Transverse colon (tissue), 4 donors: ENCODE results near the gene TNNC1. TPM values are rescaled to one million over a fixed set of nuclear protein-coding genes. Genes with fewer than 3 reads are reported as not detected.

Source experiments
- DNase-seq: peaks from one replicate; pipeline ENCODE4 v3.0.0-alpha.2; 2019
- H3K27ac ChIP-seq, 4 donors: fragments of 200-600 bp; sonication (generic); 2 replicates each; pipeline ENCODE4 v1.5.1; 2016 to 2018; ENCODE audit warnings: inconsistent platforms in 4 of 4
- H3K27me3 ChIP-seq: fragments of 200-600 bp; sonication (generic); 2 replicates; pipeline ENCODE4 v1.5.1; 2017; ENCODE audit warnings: inconsistent platforms
- H3K36me3 ChIP-seq, 4 donors: fragments of 200-600 bp; sonication (generic); 2 replicates each; pipeline ENCODE4 v1.5.1; 2017 to 2019; ENCODE audit warnings: inconsistent platforms in 4 of 4
- H3K4me1 ChIP-seq, 4 donors: fragments of 200-600 bp; sonication (generic); 2 replicates each; pipeline ENCODE4 v1.5.1; 2017 to 2020; ENCODE audit warnings: inconsistent platforms in 4 of 4
- H3K4me3 ChIP-seq, 4 donors: fragments of 200-600 bp; sonication (generic); 1 replicate in 1 of 4; 2 replicates in 3 of 4; pipeline versions ENCODE4 v1.5.1 to v1.6.1; 2017 to 2019; ENCODE audit warnings: inconsistent platforms in 4 of 4
- H3K9me3 ChIP-seq, 2 donors: fragments of 200-600 bp; sonication (generic); 2 replicates each; pipeline ENCODE4 v1.5.1; 2017 to 2019; ENCODE audit warnings: inconsistent platforms in 2 of 2
- CTCF ChIP-seq, 5 experiments: fragments of 200-600 bp in 3 of 5; fragments of 450-650 bp in 2 of 5; sonication (generic) in 3 of 5; IDR thresholded peaks; 1 replicate in 2 of 5; 2 replicates in 3 of 5; pipeline ENCODE4 v1.5.1; 2016 to 2017; ENCODE audit warnings: antibody characterized with exemption in 5 of 5, inconsistent platforms in 3 of 5, mild to moderate bottlenecking in 2 of 5, moderate library complexity in 1 of 5
- EP300 ChIP-seq: sonication (generic); formaldehyde crosslinking; IDR thresholded peaks from one replicate; pipeline ENCODE4 v1.6.1; 2017; ENCODE audit warnings: antibody characterized with exemption, low read depth
- POLR2A ChIP-seq: fragments of 450-650 bp; IDR thresholded peaks from one replicate; pipeline ENCODE4 v1.6.1; 2016; ENCODE audit warnings: antibody characterized with exemption, mild to moderate bottlenecking, moderate library complexity
- POLR2AphosphoS5 ChIP-seq, 3 donors: sonication (generic); formaldehyde crosslinking; IDR thresholded peaks; one replicate each; pipeline ENCODE4 v1.6.1; 2016; ENCODE audit warnings: antibody characterized with exemption in 3 of 3
- WGBS, 2 donors: methylation state at CpG; one replicate each; pipeline ENCODE4 v1.1.5; 2018; ENCODE audit warnings: low coverage in 1 of 2; 5-methylcytosine and 5-hydroxymethylcytosine counted together
- in situ Hi-C, 4 donors: fragments of 200-750 bp; cut with MboI; loops; one replicate each; pipeline versions ENCODE4 v1.15.0 to v1.15.1; 2017; ENCODE audit warnings: low sequenced_read_pairs in 3 of 4, low pct_ligation_motif_present in 1 of 4, low pct_unique_long_range_greater_than_20kb in 1 of 4
- intact Hi-C: fragments of 100-400 bp; cut with DNase I; formaldehyde crosslinking; loops from one replicate; pipeline ENCODE4 v1.15.1; 2023; ENCODE audit warnings: low total_unique reads
- total RNA-seq, 4 donors: library from RNA; depleted of rRNA; stranded (reverse); fragments of >200 nt; gene quantifications; one replicate each; pipeline ENCODE4 v1.1.0, GENCODE V29; 2016

TNNC1 gene
- total RNA-seq, 4 donors from 2014 or later: 7.1 to 10.4 TPM; not detected in 2

- no peak for TF ChIP-seq POLR2A
- TF ChIP-seq EP300: no peak
- no peak for TF ChIP-seq POLR2AphosphoS5 (IDR thresholded peaks at IDR 0.05)
- peak in 1 of 5 experiments; percentile 11 for TF ChIP-seq CTCF (IDR thresholded peaks at IDR 0.05)
- H3K4me3 ChIP-seq: no peak overlapping the region
- H3K36me3 ChIP-seq: peaks cover 0 to 53% (median 25%) of the 10 kb centered on the region in 4 donors
- in situ Hi-C loops: no loop called here
- 91 to 100% methylated on average over 8 to 22 of the region's 23 CpGs for WGBS, 2 donors
- H3K27ac ChIP-seq: no peak overlapping the region
- no peaks in the 10 kb centered on the region for H3K27me3 ChIP-seq
- no peak for DNase-seq
- peaks cover 0 to 16% (median 4%) of the 10 kb centered on the region in 4 donors for H3K4me1 ChIP-seq
- no peaks in the 10 kb centered on the region for H3K9me3 ChIP-seq
- intact Hi-C loops: no loop called here
Measured at GRCh38 chr3:52481819-52482521, 28.1 kb upstream of the TNNC1 start.

GRCh38 chr3:52480768-52481715, 27.2 kb upstream of the TNNC1 start:
- no peak overlapping the region for H3K27ac ChIP-seq
- in situ Hi-C loops (no loop called here), intact Hi-C loops (no loop called here)
- DNase-seq: no peak
- H3K4me1 ChIP-seq: peaks cover 0 to 16% (median 4%) of the 10 kb centered on the region in 4 donors
- no peak for TF ChIP-seq CTCF (IDR thresholded peaks at IDR 0.05)
- no peak for TF ChIP-seq POLR2AphosphoS5 (IDR thresholded peaks at IDR 0.05)
- TF ChIP-seq EP300: no peak
- no peak for TF ChIP-seq POLR2A
- WGBS, 2 donors: 88 to 90% methylated on average over 3 to 27 of the region's 27 CpGs
- no peaks in the 10 kb centered on the region for H3K9me3 ChIP-seq
- no peaks in the 10 kb centered on the region for H3K27me3 ChIP-seq
- peaks cover 0 to 57% (median 29%) of the 10 kb centered on the region in 4 donors for H3K36me3 ChIP-seq
- no peak overlapping the region for H3K4me3 ChIP-seq

DNA sequence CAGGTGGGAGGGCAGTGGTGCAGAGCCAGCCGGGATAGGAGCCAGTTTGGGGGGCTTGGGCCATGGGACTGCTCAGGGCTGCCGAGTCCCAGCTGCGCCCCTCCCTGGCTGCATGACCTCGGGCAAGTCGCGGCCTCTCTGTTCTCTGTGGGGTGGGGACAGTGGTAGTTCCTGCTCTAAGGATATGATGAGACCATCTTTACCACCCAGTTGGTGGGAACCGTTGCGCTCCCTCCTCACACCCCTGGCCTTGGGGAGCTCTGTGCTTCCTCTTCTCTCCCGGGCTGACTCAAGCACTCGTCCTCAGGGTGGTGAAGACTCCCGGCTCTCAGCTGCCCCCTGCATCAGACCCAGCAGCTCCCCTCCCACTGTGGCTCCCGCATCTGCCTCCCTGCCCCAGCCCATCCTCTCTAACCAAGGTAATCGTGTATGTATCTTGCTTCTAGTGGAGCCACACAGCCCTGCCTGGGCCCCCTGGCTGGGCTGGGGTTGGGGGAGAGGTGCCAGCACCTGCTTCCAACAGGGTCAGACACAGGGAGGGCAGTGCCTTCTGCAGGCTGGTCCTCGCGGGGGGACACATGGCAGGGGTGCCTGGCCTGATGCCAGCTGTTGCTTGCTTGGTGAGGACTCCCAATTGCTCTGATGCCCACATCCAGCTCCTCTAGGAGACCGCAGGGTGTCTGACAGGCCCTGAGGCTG, 26.2 kb upstream of the TNNC1 start:
- intact Hi-C loops: no loop called here
- H3K36me3 ChIP-seq: peaks cover 0 to 64% (median 32%) of the 10 kb centered on the region in 4 donors
- TF ChIP-seq CTCF (IDR thresholded peaks at IDR 0.05) (no peak), POLR2A (no peak), EP300 (no peak)

More for the DNA sequence above, 26.2 kb upstream of the TNNC1 start:
- in situ Hi-C loops: no loop called here
- DNase-seq: no peak
- Histone ChIP-seq H3K9me3 (no peaks in the 10 kb centered on the region), H3K27ac (no peak overlapping the region), H3K4me3 (no peak overlapping the region), H3K27me3 (no peaks in the 10 kb centered on the region), H3K4me1 (peaks cover 0 to 16% (median 4%) of the 10 kb centered on the region in 4 donors)
- WGBS, 2 donors: 96% methylated on average over 16 of the region's 16 CpGs; no CpG with 5 or more reads in 1 of the 2 donors
